Fibroblast of villous mesenchyme (primary cell): Measurements from ENCODE around the gene SLC2A8. TPM values are rescaled to one million over a fixed set of nuclear protein-coding genes. Genes with fewer than 3 reads are reported as not detected.

Source experiments
- DNase-seq: peaks from one replicate; pipeline ENCODE4 v3.0.0-alpha.2; 2010; ENCODE audit warnings: low read depth
- H3K4me3 ChIP-seq: 2 replicates; pipeline ENCODE4 v1.5.1; 2011; ENCODE audit warnings: low read depth, mild to moderate bottlenecking, low read length
- CTCF ChIP-seq: IDR thresholded peaks from 2 replicates; pipeline ENCODE4 v1.5.1; 2012; ENCODE audit warnings: low read depth, mild to moderate bottlenecking, low read length; ENCODE audit not compliant: insufficient read depth
- total RNA-seq: library from RNA; depleted of rRNA; stranded (reverse); fragments of >200 nt; gene quantifications from 2 replicates; pipeline ENCODE4 v1.2.3, GENCODE V29; 2012

Gene SLC2A8
- total RNA-seq, 1 donor, result 8.2 TPM

- TF ChIP-seq CTCF, result no peak
- H3K4me3 ChIP-seq, result no peak overlapping the region
- no peak for DNase-seq
These were observed 31.5 kb upstream of the SLC2A8 start for GRCh38 chr9:127365461-127365860.

GRCh38 chr9:127366594-127366993 lies 30.4 kb upstream of the SLC2A8 start:
- no peak overlapping the region for H3K4me3 ChIP-seq
- DNase-seq, result no peak
- TF ChIP-seq CTCF, result no peak

- no peak for TF ChIP-seq CTCF
- H3K4me3 ChIP-seq, result no peak overlapping the region
- no peak for DNase-seq
These were observed 28.0 kb upstream of the SLC2A8 start for GRCh38 chr9:127368852-127369402.

GRCh38 chr9:127369428-127369827 lies 27.5 kb upstream of the SLC2A8 start:
- no peak for DNase-seq
- no peak overlapping the region for H3K4me3 ChIP-seq
- TF ChIP-seq CTCF, result no peak

GRCh38 chr9:127370147-127370579 lies 26.8 kb upstream of the SLC2A8 start:
- no peak for DNase-seq
- H3K4me3 ChIP-seq, result no peak overlapping the region
- no peak for TF ChIP-seq CTCF

- no peak for TF ChIP-seq CTCF
- no peak for DNase-seq
- no peak overlapping the region for H3K4me3 ChIP-seq
These were observed 26.0 kb upstream of the SLC2A8 start for GRCh38 chr9:127370672-127371648.
